ENCODE results near the gene MSMP.
A peak's percentile ranks its signal among the peaks of the same experiment; 100 is the strongest.

MSMP gene

GRCh38 chr9:35774907-35775635 lies 21.0 kb upstream of the MSMP start:
- DNase-seq: peak; percentile 81
- in situ Hi-C loops (cut with MboI; ENCODE audit: low pct_unique_long_range_greater_than_20kb, low sequenced_read_pairs): no loop called here

- no peak for DNase-seq
- in situ Hi-C loops (cut with MboI; ENCODE audit: low pct_unique_long_range_greater_than_20kb, low sequenced_read_pairs): no loop called here
These were observed 17.9 kb upstream of the MSMP start for GRCh38 chr9:35771943-35772342.

DNA sequence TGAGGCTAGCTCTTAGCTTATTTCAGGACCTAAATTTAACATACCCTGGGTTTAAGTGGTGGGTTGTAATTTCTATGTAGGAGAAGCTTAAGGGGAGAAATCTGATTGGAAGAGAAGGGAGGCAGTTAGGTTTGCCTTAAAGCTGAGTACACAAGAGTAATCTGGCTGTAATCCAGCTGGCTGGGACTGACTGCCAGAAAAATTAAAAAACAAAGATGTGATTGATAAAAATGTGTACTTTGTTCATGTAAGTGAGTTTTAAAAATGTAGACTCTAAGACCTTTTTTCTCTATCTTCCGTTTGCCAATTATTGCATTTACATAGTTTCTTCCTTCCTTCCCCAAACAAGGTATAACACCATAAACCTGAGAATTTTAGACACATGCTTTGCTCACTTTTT lies 17.5 kb upstream of the MSMP start:
- no peak for DNase-seq
- in situ Hi-C loops (cut with MboI; ENCODE audit: low pct_unique_long_range_greater_than_20kb, low sequenced_read_pairs): no loop called here

DNA sequence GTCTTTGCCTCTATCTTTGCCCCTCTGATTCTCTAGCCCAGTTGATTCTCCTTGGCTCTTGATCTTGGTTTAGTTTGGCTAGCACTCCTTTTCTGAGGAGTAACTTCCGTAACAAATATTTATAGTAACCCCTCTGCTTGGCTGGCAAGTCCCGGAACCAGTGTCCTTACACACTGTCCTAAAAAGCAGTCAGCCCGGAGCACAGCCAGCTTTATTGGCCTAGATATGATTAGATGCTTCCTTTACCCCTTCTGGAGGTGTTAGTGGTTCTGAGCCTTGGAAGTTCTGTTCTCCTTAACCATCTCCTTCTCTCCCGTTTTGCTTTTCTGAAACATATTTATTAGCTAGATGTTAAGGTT lies 17.0 kb upstream of the MSMP start:
- DNase-seq: no peak
- in situ Hi-C loops (cut with MboI; ENCODE audit: low pct_unique_long_range_greater_than_20kb, low sequenced_read_pairs): no loop called here

- no peak for DNase-seq
- in situ Hi-C loops (cut with MboI; ENCODE audit: low pct_unique_long_range_greater_than_20kb, low sequenced_read_pairs): no loop called here
These were observed 15.7 kb upstream of the MSMP start for GRCh38 chr9:35769763-35770162.

DNA sequence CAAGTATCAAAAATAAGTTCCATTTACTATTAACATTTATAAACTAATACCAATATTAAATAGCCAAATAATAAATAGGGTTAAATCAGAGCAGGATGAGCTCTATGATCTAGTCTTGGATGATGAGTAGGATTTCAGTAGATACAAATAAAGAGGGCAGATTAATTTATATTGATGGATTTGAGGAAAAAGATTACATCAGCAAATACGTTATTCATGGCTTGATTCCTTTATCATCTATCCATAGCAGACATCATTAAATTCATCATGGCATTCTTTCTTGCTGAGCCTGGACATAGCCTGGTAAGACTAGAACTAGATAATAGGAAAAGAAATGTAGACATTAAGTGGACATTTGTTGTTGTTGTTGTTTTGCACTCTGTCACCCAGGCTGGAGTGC lies 13.4 kb upstream of the MSMP start:
- DNase-seq: no peak
- in situ Hi-C loops (cut with MboI; ENCODE audit: low pct_unique_long_range_greater_than_20kb, low sequenced_read_pairs): no loop called here

DNA sequence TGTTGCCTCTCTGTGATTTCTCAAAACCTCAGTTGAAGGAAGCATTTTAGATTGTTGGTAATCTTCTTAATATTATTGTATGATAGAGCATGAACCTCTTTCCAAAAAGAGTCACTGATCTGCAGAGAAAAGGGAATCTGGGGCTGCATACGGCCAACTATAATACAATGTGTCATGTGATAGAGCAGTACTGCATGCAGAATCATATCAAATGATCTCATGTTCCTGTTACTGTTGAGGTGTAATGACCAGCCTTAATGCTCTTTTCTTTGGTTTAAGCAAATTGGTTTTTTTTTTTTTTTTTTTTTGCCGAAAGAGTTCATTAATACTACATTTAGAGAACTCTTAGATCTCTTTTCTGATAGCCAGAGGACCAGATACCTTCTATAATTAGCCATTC lies 12.9 kb upstream of the MSMP start:
- DNase-seq: no peak
- in situ Hi-C loops (cut with MboI; ENCODE audit: low pct_unique_long_range_greater_than_20kb, low sequenced_read_pairs): no loop called here

- in situ Hi-C loops (cut with MboI; ENCODE audit: low pct_unique_long_range_greater_than_20kb, low sequenced_read_pairs): no loop called here
These were observed 9.7 kb upstream of the MSMP start for GRCh38 chr9:35763803-35764202.

DNA sequence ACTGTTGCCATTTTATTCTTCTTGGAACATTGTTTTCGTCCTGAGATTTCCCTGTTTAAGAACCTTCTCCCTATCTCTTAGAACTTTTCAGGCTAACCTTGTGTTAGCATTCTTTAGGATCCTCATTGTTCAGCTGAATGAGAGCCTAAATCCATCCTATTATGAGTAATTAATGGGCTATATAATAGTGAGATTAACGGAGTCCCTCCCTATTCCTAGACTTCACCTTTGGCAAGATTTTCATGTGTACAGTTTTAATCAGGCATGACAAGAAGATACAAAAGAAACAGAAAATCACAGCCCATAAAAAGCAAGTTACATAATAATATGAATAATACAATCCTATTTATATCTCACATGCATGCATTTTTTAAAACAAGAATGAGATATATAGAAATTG lies 9.1 kb upstream of the MSMP start:
- in situ Hi-C loops (cut with MboI; ENCODE audit: low pct_unique_long_range_greater_than_20kb, low sequenced_read_pairs): no loop called here
- no peak for DNase-seq

More at GRCh38 chr9:35763803-35764202, 9.7 kb upstream of the MSMP start:
- peak; percentile 15 for DNase-seq

DNA sequence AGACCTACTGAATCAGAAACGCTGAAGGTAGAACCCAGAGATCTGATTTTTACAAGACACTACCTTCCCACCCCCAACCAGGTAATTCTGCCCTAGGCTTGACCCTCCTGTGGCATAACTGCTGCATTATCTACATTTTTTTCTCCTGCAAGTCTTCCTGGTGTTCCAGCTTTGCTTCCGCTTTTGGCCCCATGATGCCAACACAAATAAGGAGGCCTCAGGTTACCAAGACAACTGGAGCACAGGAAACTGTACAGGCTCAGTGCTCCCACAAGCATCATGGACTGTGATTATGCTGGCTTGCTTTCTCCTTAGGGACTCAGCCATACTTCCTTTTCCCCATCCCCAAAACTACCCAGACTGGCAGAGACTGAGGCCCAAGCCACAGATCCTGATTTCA lies 6.6 kb upstream of the MSMP start:
- peak; percentile 42 for DNase-seq
- in situ Hi-C loops (cut with MboI; ENCODE audit: low pct_unique_long_range_greater_than_20kb, low sequenced_read_pairs): no loop called here

- no peak for DNase-seq
- in situ Hi-C loops (cut with MboI; ENCODE audit: low pct_unique_long_range_greater_than_20kb, low sequenced_read_pairs): no loop called here
These were observed 5.7 kb upstream of the MSMP start for GRCh38 chr9:35759795-35760194.

DNA sequence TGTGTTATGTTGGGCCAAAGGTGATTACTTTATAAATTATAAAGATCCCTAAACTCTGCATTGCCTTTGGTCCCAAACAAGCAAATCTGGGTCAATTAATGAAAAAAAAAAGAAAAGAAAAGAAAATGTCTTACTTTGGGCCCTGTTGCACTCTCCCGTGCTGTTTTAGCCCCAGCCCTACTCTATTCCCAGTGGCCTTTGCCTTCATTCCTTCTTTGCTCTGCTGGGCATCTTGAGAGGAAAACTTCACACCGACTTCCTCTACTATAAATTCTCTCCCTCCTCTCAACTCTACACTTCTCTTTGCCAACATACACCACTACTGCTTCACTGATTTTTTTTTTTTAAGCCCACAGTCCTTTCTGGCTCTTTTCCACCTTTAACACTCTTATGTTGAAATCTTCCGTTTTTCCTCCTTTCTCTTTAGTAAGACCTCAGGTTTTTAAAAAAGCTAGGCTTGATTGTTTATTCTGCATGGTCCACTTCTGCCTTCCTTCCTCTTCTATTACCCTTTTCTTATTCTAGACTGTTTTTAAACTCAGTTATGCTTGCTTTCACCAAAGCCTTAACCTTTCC lies 4.5 kb upstream of the MSMP start:
- in situ Hi-C loops (cut with MboI; ENCODE audit: low pct_unique_long_range_greater_than_20kb, low sequenced_read_pairs): no loop called here
- peak; percentile 29 for DNase-seq

- in situ Hi-C loops (cut with MboI; ENCODE audit: low pct_unique_long_range_greater_than_20kb, low sequenced_read_pairs): no loop called here
- DNase-seq: no peak
These were observed 3.8 kb upstream of the MSMP start for GRCh38 chr9:35757892-35758275.

DNA sequence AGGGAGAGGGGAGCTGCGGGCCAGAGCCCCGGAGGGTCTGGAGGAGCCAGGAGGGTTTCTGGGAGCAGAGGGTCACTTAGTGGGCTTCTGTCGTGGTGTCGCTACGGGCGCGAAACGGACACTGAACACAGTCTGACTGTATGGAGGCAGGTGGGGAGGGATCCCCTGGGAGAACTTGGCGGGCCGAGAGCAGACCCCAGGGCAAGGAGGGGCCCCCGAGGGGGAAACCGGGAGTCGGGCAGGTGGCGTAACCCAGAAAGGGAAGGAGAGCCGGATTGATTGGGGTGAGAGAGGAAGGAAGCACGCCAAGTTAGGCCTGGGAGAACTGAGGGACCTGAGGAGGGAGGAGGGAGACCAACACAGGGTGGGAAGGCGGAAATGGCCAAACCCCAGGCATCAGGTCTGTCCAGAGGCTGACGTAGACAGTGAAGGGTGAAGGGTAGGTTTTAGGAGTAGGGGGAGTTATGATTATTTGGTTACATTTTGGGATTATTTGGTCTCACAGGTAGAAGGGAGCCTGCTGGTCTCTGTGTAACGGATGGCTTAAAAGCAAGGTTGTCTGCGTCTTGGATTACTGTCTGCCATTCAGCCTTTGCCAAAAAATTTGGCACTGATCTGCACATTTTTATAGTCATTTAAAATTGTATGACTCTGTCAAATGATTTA lies 3.3 kb upstream of the MSMP start:
- DNase-seq: peak; percentile 59
- in situ Hi-C loops (cut with MboI; ENCODE audit: low pct_unique_long_range_greater_than_20kb, low sequenced_read_pairs): no loop called here

- in situ Hi-C loops (cut with MboI; ENCODE audit: low pct_unique_long_range_greater_than_20kb, low sequenced_read_pairs): no loop called here
- DNase-seq: peak; percentile 69
These were observed 2.5 kb upstream of the MSMP start for GRCh38 chr9:35756275-35757225.

DNA sequence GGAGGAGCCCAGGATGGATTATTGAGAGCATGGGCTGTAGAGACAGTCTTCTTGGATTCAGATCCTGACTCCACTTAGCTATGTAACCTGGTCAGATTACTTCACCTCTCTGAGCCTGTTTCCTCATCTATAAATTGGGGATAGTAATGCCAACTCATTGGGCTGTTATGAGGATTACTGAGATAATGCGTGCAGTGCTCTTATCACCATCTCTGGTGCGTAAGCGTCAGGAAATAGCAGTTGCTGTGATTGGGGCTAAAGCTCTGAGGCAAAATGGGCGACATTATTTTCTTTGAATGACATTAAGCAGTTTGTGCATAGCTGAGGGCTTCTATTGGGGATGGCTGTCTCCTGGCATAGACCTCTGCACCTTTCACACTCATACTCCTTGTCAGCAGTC lies 995 bp upstream of the MSMP start:
- no peak for DNase-seq
- in situ Hi-C loops (cut with MboI; ENCODE audit: low pct_unique_long_range_greater_than_20kb, low sequenced_read_pairs): no loop called here

- DNase-seq: no peak
- in situ Hi-C loops (cut with MboI; ENCODE audit: low pct_unique_long_range_greater_than_20kb, low sequenced_read_pairs): no loop called here
These were observed 610 bp downstream of the MSMP start for GRCh38 chr9:35753466-35753865.

GRCh38 chr9:35750256-35750531 lies 3.9 kb downstream of the MSMP start:
- in situ Hi-C loops (cut with MboI; ENCODE audit: low pct_unique_long_range_greater_than_20kb, low sequenced_read_pairs): no loop called here

GRCh38 chr9:35749515-35750255 lies 4.4 kb downstream of the MSMP start:
- no peak for DNase-seq
- in situ Hi-C loops (cut with MboI; ENCODE audit: low pct_unique_long_range_greater_than_20kb, low sequenced_read_pairs): no loop called here

More at GRCh38 chr9:35750256-35750531, 3.9 kb downstream of the MSMP start:
- DNase-seq: no peak
